GM10248 (cell line): ENCODE data around the gene MSI2.

Source experiments
- CTCF ChIA-PET: fragments of 300-600 bp; sonication (Branson Sonifier 250); formaldehyde crosslinking; extraction: SDS; loops from one replicate; lab custom pipeline; 2021; ENCODE audit warnings: antibody characterized with exemption; lab: Yijun Ruan, JAX
- POLR2A ChIA-PET: fragments of 350-650 bp; sonication (Branson Sonifier 250); formaldehyde crosslinking; extraction: SDS; loops from one replicate; lab custom pipeline; 2020; ENCODE audit warnings: antibody characterized with exemption; lab: Yijun Ruan, JAX
- DNase-seq: peaks from one replicate; pipeline ENCODE4 v3.0.0; 2012; ENCODE audit errors: extremely low spot score
- TF ChIP-seq, protein P1 (sequence below): IDR thresholded peaks from 2 replicates; pipeline ENCODE4 v1.5.1; 2012; ENCODE audit warnings: mild to moderate bottlenecking, low read depth; ENCODE audit errors: extremely low read depth, missing control alignments, control extremely low read depth

MSI2 gene

DNA sequence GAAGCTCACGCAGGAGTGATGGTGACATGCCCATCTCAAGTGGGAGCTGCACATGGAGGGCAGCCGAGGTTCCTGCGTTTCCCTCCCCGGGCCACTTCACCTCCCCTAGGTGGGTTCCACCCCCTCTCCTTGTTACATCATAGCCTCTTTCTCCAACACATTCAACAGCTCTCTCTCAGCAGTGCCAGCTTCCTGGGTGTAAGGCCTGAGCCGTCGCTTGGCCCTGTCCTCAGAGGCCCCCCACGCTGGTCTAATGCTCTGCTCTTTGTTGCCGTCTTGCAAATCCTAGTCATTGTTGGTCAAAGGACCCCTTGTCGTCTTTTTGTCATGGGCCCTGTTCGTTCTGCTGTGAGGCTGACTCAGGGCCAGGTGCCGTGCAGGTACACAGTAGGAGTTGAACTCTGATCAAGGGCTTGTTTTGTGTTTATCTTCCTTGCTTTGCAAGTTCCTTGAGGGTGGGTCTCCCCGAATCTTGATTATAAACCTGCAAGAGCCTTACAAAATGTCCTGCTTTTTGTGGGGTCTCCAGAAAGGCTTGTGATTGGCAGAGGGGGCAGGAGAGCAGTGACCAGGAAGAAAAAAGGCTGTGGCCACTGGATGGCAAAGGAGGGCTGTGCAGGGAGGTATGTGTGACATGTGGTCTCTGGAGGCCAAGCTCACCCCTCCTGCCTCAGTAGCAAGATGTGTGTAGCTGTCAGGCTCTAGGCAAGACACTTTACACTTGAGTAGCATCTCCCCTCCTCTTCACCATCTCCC, 352.2 kb downstream of the MSI2 start:
- CTCF ChIA-PET: interaction anchor here (0.8 to 3.0 kb wide), 3 partner anchors 9 to 56 kb away, joined by 3 to 20 read pairs (median 4); no protein-coding TSS in a partner anchor
- TF ChIP-seq, protein P1, sequence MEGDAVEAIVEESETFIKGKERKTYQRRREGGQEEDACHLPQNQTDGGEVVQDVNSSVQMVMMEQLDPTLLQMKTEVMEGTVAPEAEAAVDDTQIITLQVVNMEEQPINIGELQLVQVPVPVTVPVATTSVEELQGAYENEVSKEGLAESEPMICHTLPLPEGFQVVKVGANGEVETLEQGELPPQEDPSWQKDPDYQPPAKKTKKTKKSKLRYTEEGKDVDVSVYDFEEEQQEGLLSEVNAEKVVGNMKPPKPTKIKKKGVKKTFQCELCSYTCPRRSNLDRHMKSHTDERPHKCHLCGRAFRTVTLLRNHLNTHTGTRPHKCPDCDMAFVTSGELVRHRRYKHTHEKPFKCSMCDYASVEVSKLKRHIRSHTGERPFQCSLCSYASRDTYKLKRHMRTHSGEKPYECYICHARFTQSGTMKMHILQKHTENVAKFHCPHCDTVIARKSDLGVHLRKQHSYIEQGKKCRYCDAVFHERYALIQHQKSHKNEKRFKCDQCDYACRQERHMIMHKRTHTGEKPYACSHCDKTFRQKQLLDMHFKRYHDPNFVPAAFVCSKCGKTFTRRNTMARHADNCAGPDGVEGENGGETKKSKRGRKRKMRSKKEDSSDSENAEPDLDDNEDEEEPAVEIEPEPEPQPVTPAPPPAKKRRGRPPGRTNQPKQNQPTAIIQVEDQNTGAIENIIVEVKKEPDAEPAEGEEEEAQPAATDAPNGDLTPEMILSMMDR: no peak
- no peak for DNase-seq
- POLR2A ChIA-PET: no interaction called here

DNA sequence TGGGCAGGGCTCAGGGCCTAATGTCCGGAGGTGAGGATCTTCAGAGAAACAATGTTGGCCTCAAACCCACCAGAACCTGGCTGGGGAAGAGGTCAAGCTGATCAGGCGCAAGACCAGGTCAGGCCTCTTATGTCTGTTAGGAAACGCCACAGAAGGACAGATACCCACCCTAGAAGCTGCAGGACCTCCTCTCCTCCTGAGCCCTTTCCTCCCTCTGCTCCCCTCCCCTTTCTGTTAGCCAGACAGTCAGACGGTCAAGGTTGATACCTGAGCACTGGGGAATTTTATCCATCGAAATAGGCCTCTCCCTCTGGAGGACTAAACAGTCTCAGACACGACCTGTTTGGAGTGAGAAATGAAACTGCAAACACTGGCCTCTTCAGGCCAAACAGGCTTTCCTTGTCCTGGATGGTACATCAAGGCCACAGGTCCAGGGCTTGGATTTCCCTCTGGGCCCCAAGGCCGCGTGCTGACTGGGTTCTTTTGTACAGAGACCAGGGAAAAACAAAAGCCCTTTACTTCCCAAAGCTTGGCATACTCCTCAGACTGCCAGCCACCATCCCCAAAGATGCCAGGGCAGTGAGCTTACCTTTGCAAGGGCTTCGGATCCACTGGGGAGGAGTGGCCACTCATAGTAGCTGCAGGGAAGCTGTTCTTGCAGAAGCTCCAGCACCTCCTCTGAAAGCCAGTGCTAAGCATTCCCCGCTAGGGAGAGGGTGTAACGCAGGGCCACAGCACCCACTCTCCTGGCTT, 353.0 kb downstream of the MSI2 start:
- TF ChIP-seq, protein P1: no peak
- DNase-seq: no peak
- POLR2A ChIA-PET: no interaction called here
- CTCF ChIA-PET: interaction anchor here (0.8 kb wide), 1 partner anchor 8 kb away, joined by 3 read pairs; no protein-coding TSS in a partner anchor

DNA sequence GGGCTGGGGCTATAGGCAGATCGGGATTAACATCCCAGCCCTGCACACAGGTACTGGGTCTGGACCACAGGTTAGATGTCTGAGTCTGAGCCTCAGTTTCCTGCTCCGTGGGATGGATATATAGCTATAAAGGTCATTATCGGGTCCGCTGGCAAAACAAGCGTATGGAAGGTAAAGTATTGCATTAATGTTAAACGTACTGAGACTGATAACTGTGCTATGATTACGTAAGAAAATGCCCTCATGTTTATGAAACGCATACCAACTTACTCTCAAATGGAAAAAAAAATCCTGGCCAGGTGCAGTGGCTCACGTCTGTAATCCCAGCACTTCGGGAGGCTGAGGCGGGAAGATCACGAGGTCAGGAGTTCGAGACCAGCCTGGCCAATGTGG, 353.6 kb downstream of the MSI2 start:
- POLR2A ChIA-PET: no interaction called here
- DNase-seq: no peak
- CTCF ChIA-PET: no interaction called here
- TF ChIP-seq, protein P1: no peak

DNA sequence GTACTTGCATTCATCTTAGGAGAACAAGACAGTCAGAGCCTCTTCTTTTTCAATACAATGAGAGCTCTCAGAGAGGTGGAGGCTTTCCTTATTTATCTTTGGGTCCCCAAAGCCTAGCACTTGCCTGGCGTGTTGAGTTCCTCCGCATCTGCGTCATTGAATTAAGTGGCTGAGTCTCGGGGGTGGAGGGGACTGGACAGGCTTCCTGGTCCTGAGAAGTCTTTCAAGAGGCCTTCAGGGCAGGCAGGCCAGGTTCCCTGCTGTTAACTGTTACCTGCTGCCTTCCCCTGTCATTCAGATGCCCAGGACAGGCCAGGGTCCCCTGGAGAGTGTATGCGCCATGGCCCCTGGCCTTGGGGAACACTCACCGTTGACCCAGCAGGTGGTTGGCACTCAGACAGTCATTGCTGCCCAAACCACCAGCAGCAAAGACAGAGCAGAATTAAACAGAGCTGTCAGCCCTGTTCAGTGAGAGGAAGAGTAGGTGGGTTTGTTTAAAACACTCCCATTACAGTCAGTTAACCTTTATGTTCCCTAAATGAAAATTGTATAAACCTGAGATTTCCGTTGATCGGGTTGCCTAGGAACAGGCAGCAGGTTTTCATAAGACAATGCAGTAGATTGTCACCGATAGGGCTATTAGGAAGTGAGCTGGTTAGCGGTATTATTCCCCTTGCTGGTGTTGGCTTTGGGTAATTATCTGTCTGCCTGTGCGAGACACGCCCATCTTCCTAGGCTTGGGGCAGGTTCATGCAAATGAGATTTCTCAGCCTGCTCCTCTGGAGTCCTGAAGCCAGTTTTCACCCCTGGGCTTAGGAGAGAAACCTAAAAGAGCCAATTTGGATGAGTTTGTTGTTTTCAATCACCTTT, 356.1 kb downstream of the MSI2 start:
- no peak for DNase-seq
- CTCF ChIA-PET: interaction anchor here (1.3 to 1.8 kb wide), 2 partner anchors 15 to 370 kb away, joined by 3 to 4 read pairs; no protein-coding TSS in a partner anchor
- TF ChIP-seq, protein P1: no peak
- POLR2A ChIA-PET: interaction anchor here (0.5 kb wide), 1 partner anchor 632 kb away, joined by 6 read pairs; no protein-coding TSS in a partner anchor

DNA sequence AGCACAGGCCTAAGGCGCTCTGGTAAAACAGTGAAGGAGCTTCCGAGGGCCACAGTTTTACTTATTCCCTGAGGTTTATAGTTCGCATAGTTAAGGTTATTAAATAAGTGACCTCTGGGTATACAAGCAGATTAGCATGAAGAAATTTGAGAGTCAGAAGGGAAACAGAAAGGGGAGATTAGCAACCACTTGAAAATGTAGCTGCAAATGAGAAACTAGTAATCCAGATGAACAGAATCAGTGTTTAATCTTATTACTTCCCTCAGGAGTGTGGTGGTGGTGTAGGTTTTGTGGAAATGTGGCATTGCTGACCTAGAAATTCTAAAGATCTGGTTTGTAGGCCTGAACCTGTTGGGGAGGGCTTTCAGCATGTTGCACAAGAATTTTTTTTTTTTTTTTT, 358.4 kb downstream of the MSI2 start:
- DNase-seq: no peak
- CTCF ChIA-PET: interaction anchor here (0.7 to 2.3 kb wide), 5 partner anchors 8 to 17 kb away, joined by 3 to 7 read pairs (median 4); no protein-coding TSS in a partner anchor
- POLR2A ChIA-PET: no interaction called here
- TF ChIP-seq, protein P1: no peak
